HG02943 (cell line): ENCODE results near the gene ODC1.
A peak's percentile ranks its signal among the peaks of the same experiment; 100 is the strongest.
"Not testable (repeated sequence)": the region's sequence is repeated elsewhere in the genome, so short reads cannot be mapped to it uniquely, and the experiment has no call there.

Experiments
- ATAC-seq: cut with Tn5 transposase; IDR thresholded peaks from one replicate; pipeline ENCODE4 v1.9.1; 2021; ENCODE audit warnings: mild to moderate bottlenecking, low read depth, moderate library complexity; ENCODE audit not compliant: unreplicated experiment

ODC1 gene

DNA sequence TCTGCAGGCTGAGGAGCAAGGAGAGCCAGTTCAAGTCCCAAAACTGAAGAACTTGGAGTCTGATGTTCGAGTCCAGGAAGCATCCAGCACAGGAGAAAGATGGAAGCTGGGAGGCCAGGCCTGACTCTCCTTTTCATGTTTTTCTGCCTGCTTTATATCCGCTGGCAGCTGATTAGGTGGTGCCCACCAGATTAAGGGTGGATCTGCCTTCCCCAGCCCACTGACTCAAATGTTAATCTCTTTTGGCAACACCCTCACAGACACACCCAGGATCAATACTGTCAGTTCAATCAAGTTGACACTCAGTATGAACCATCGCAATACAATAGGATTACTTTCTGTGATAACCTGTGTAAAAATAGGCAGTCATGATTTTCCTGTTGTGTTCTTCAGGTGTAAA is 9.1 kb upstream of the ODC1 start:
- ATAC-seq: not testable (repeated sequence)

DNA sequence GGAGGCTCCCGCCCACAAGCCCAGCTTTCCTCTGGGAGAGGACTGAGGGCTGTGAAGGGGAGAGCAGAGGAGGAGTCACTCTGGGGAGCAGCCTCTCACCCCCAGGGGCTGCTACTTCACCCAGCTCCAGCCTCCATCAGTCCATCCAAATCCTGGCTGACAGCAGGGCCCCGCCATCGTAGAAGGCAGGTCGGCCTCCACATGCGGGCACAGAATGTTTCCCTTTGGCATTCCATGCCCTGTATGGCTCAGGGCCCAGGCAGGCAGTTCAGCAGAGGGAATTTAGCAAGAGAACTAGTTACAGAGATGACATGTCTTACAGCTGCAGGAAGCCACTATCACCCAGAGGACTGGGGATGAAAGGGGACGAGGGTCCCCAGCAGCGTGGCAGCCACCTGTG is 6.4 kb upstream of the ODC1 start:
- no peak for ATAC-seq

GRCh38 chr2:10453905-10454298 is 5.8 kb upstream of the ODC1 start:
- ATAC-seq: no peak

DNA sequence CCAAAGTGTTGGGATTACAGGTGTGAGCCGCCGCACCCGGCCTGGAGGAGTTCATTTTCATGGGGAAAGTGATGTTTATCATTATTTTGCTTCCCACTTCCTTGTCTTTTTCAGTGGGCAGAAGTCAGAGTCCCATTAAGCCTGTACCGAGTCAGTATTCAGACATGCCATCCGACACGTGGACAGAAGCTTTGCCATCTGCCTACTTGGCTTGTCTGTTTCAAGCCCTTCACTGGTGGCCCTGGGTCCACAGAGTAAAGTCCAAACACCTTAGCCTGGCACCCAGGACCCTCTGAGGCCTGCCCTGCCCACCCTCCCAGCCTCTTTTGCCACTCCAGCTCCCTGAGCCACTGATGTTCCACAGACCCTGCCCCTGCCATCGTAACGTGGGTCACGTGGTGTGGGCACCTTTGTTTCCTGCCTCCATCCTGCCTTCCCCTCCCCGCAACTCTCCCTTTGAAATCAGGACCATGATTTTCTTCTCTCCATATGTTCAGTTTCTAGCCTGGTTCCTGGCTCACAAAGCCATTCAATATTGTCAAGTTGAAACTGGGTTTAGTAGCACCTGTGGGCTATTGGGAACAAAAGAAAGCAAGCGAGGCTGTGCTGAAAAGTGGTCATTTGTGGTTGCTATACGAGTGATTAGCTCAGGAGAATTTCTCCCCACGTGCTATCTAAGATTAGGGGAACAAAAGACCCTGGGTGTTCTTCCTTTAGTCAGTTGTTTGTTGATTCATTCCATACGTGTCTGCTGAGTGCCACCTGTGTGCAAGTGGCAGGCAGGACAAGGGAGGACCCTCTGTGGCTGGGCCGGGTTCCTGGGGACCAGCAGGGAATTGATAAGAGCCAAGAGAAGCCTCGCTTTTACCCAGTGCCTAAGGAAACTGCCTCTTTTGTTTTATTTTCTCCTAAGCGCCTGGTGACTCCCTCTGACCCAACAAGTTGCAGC is 5.1 kb upstream of the ODC1 start:
- ATAC-seq: no peak

DNA sequence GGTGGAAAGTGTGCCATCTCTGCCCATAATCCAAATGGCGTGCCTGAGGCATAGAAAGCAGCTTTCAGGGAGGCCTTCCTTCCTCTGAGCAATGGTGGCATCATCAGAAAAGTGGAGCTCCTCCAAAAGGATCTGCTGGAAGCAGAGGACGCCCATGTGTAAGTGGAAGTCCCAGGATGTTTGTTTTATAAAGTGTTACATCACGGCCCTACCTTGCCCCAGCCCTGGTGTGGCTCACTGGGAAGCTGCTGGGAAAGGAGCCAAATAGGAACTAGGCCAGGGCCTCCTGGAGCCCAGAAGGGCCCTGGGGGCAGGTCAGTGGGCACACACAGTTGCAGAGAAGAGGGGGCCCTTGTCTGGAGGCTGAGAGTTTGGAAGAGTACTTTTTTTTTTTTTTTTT is 4.2 kb upstream of the ODC1 start:
- ATAC-seq: no peak

- ATAC-seq: no peak
Observed at GRCh38 chr2:10451819-10452218, 3.7 kb upstream of the ODC1 start.

DNA sequence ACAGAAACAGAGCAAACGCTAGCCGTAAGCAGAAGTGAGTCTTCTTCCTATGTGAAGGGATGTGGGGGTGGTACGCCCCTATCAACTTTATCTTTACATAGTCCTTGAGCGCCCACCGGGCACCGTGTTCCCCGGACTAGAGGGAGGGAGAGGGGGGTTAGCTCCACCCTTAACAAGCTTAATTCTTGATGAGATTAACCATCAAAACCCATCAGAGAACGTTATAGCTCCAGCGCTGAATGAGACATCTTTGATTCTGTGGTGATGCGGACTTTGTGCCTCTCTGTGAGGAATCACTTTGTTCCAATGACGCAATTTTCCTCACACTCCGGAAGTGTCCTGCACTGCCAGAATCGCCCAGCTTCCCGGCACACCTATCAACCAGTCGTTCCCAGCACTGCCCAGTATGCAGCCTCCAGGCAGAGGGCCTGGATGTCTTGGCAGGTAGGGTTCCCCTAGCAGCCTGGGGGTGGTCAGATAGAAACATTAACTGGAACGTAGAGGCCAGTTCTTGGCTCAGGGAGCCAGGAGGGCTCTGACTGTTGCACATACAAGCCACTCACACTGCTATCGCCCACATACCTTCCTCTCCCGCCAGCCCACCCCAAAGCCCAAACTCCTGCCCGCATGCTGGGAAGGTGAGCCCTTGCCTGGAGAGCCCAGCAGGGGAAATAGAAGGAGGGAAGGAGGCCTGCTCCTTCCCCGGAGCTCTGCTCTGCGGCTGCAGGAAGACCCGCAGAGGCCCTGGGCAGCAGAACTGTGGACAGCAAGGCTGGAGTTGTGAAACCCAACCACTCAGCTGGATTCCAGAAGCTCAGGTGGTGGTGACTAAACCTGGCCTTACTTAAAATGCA is 1.9 kb upstream of the ODC1 start:
- no peak for ATAC-seq

- no peak for ATAC-seq
Observed at GRCh38 chr2:10449486-10449831, 1.3 kb upstream of the ODC1 start.

DNA sequence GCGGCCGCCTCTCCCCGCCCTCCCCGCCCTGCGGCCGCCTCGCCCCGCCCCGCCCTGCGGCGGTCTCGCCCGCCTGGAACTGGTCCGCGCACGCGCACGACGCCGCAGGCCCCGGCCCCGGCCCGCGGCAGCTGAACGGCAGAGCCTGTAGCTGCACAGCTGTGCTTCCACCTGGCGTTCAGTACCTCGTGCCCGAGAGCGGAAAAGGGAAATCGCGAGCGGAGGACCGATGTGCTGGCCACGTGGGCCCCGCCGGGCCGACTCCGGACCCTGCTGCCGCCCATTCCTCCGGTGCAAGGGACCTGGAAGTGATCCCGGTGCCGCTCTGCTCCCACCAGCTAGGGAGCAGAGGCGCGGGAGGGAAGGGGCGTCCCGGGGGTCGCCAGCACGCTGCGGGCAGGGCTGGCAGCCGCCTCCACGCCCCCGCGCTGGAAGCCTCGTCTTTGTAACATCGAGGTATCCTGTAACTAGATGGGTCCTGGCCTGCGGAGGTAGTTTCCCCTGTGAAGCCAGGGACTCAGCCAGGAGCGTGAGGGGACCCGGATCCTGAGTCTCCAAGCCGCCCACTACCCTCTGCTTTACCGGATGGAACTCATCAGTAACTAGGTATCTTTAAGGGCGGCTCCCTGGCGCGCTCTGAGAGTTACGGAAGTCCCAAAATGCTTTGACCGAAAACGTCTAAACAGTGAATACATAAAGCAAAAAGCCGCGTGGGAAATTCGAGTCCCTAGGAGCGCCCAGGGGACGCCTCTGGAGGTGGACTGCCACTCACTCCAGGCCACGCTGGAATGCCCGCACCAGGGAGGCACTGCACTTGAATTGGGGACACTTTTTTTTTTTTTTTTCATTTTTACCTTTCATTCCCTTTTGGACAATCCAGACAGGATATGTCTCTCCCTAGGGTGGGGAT is 704 bp upstream of the ODC1 start:
- peak; percentile 56 for ATAC-seq

DNA sequence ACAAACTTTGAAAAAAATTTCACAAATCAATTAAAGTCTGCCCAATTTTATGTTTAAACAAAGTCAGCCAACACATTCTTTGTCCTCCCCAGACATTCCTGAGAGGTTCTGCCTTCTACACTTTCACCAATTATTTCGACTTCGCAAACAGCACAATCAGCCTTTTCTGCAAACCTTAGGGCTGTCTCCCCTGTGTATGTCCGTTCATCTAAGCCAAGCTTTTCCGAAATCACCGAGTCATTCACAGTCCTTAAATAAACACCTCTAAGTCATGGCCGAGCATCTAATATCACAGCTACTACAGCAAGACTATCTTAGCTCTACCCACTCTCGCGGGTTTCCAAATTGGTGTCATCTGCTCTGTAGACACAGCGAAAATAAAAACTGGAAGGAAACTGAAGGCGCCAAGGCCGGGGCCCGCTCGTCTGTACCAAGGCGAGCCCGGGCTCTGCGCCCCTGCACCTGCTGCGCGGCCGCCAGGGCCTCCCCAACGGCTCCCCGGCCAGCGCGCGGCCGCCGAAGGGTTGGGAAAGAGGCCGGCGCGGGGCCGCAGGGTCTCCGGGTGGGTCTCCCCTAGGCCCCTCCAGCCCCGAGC is 730 bp downstream of the ODC1 start:
- peak; percentile 29 for ATAC-seq

- no peak for ATAC-seq
Observed at GRCh38 chr2:10446631-10447030, 1.5 kb downstream of the ODC1 start.

DNA sequence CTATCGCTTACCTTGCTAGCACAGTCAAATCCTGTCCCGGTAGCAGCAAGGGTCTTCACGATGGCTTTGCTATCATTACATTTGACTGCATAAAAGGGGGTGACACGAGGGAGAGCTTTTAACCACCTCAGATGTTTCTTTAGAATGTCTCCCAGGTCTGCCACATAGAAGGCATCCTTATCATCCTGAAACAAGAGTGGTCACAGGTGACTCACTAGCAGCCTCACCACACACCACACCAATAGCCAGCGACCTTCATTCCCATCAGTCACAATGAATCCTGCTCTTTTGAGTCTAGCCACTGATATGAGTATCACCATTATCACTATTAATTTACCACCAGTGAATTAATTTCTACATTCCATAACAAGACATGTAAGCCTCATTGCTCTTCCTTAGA is 3.7 kb downstream of the ODC1 start:
- no peak for ATAC-seq

DNA sequence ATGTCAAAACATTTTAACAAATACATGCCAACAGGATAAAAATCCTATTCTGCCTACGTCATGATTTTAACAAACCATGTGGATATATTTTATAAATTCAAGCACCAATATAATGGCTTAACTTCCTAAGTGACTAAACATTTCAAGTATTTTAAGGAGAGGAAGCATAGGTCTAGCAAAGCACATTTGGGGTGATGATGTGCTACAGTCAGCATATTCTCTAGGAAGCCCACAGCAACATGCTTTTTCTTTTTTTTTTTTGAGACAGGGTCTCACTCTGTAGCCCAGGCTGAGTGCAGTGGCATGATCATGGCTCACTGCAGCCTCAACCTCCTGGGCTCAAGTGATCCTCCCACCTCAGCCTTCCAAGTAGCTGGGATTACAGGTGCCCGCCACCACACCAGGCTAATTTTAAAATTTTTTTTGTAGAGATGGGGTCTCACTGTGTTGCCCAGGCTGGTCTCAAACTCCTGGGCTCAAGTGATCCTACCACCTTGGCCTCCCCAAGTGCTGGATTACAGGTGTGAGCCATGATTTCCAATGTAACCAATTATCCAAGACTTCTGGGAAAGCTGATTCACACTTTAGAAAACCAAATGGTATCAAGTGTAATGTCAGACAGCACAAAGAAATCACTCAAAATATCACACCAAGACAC is 5.5 kb downstream of the ODC1 start:
- not testable (repeated sequence) for ATAC-seq

DNA sequence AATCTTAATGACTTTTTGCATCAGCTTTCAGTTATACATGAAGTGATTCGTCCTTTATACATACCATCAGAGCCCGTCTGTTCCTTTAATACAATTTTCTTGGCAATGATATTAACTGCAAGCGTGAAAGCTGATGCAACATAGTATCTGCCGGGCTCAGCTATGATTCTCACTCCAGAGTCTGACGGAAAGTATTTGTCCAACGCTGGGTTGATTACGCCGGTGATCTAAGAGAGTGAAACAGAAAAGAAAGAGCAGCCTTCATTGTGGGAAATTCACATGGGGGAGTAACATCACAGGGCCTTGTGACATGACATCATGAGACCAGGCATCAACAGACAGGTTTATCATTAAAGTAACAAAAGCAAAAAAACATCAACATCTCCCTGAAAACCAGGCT is 6.2 kb downstream of the ODC1 start:
- no peak for ATAC-seq

GRCh38 chr2:10440736-10441135 is 7.4 kb downstream of the ODC1 start:
- no peak for ATAC-seq

GRCh38 chr2:10439971-10440370 is 8.2 kb downstream of the ODC1 start:
- no peak for ATAC-seq

DNA sequence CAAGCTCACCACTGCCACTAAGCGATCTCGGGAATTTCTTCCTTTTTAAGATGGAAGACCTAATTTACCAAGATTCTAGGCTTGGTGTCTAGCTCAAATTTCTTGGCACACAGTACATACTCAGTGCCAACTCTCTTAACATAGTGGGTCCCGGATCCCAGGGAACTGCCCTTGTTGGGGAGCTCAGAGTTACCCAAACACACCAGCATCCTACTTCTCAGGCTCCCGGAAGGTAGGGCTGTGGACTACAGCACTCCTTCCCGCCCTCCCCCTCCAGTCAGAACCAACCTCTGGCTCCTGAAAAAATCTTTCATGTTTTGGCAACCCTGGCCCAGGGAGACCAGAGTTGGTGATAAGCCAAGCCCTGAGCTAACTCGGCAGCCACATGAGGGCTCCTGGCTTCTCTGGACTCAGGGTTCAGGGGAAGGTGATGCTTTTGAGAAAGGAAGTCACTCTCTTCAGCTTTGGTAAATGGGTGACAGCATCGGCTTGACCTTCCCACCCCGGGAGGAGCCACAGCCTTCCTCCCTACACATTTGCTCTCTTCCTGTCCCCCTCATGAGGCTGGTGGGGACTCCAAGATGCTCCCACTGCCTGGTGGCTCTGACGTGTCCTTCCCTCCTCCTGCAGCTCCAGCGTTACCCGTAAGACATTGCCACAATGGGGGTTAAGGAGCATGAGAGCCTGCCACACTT is 8.8 kb downstream of the ODC1 start:
- ATAC-seq: no peak

DNA sequence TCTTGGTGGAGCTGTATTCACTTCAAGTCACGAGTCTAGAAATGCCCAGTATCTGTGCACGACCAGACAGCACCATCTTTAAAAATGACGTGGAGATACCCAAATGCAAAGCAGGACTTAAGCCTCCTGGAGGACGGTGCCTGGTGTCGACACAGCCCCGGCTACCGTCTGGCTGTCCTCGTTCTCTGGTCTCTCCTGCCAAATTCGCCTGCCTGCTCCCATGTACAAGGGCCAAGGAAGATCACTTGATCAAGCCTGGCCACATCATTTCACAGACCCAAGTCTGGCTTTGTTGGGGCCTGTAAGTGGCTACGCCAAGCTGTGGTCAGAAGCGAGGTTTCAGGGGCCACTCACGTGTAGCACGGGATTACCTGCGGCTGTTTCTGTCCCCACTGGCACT is 9.4 kb downstream of the ODC1 start:
- ATAC-seq: no peak

- ATAC-seq: no peak
Observed at GRCh38 chr2:10437806-10438205, 10.3 kb downstream of the ODC1 start.
